GM23338 (cell line): ENCODE measurements around the gene UCKL1.

Experiments
- CREB1 ChIP-seq: fragments of 250-450 bp; sonication (Bioruptor Pico); IDR thresholded peaks from 2 replicates; pipeline ENCODE4 v1.5.0; 2020; ENCODE audit warnings: low read depth, mild to moderate bottlenecking, moderate library complexity
- EZH2 ChIP-seq: fragments of 200-600 bp; sonication (generic); IDR thresholded peaks from one replicate; pipeline ENCODE4 v1.8.0; 2017; ENCODE audit warnings: antibody characterized with exemption, mild to moderate bottlenecking, low read depth; ENCODE audit not compliant: unreplicated experiment
- EZH2phosphoT487 ChIP-seq: fragments of 200-600 bp; sonication (generic); IDR thresholded peaks from one replicate; pipeline ENCODE4 v1.8.1; 2018; ENCODE audit warnings: antibody characterized with exemption; ENCODE audit not compliant: unreplicated experiment
- JUNB ChIP-seq: IDR thresholded peaks from one replicate; pipeline ENCODE4 v1.6.1; 2016; ENCODE audit warnings: antibody characterized with exemption; ENCODE audit not compliant: unreplicated experiment
- POLR2AphosphoS5 ChIP-seq: IDR thresholded peaks from 2 replicates; pipeline ENCODE4 v1.6.1; 2016; ENCODE audit warnings: antibody characterized with exemption, low read depth
- ZNF462 ChIP-seq: fragments of 250-450 bp; sonication (Bioruptor Pico); IDR thresholded peaks from 2 replicates; pipeline ENCODE4 v1.5.0; 2020; ENCODE audit warnings: mild to moderate bottlenecking, moderate library complexity
- TF ChIP-seq, protein P1 (sequence below), 2 experiments: fragments of 200-600 bp in 1 of 2; sonication (generic) in 1 of 2; conservative IDR thresholded peaks; 2 replicates each; pipeline versions ENCODE4 v1.5.1 to v1.6.1; 2016 to 2017; ENCODE audit warnings: antibody characterized with exemption in 2 of 2, low read depth in 2 of 2, mild to moderate bottlenecking in 2 of 2, moderate library complexity in 1 of 2
- TF ChIP-seq, protein P2 (sequence below): IDR thresholded peaks from one replicate; pipeline ENCODE4 v1.6.1; 2018; ENCODE audit warnings: antibody characterized with exemption; ENCODE audit not compliant: unreplicated experiment

DNA sequence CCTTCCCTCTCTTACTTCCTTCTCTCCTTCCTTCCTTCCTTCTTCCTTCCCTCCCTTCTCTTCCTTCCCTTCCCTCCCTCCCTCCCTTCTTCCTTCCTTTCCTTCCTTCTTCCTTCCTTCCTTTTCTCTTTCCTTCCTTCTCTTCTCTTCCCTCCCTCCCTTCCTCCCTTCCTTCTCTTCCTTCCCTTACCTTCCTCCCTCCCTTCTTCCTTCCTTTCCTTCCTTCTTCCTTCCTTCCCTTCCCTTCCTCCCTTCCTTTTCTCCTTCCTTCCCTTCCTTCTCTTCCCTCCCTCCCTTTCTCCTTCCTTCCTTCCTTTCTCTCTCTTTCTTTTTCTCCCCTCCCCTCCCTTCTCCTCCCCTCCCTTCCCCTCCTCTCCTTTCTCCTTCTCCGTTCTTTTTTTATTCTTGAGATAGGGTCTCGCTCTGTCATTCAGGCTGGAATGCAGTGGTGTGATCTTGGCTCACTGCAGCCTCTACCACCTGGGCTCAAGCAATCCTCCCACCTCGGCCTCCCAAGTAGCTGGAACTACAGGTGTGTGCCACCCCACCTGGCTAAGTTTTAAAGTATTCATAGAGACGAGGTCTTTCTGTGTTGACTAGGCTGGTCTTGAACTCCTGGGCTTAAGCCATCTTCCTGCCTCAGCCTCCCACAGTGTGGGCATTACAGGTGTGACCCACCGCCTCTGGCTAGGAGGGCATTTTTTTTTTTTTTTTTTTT, 14.7 kb upstream of the UCKL1 start:
- TF ChIP-seq, protein P1, sequence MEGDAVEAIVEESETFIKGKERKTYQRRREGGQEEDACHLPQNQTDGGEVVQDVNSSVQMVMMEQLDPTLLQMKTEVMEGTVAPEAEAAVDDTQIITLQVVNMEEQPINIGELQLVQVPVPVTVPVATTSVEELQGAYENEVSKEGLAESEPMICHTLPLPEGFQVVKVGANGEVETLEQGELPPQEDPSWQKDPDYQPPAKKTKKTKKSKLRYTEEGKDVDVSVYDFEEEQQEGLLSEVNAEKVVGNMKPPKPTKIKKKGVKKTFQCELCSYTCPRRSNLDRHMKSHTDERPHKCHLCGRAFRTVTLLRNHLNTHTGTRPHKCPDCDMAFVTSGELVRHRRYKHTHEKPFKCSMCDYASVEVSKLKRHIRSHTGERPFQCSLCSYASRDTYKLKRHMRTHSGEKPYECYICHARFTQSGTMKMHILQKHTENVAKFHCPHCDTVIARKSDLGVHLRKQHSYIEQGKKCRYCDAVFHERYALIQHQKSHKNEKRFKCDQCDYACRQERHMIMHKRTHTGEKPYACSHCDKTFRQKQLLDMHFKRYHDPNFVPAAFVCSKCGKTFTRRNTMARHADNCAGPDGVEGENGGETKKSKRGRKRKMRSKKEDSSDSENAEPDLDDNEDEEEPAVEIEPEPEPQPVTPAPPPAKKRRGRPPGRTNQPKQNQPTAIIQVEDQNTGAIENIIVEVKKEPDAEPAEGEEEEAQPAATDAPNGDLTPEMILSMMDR (conservative IDR thresholded peaks at IDR 0.05; ENCODE audit: low read depth in 2 of 2), result no peak
- TF ChIP-seq EZH2phosphoT487, result no peak
- TF ChIP-seq EZH2, result no peak
- no peak for TF ChIP-seq JUNB
- TF ChIP-seq ZNF462 (CRISPR knock-in tag), result no peak
- TF ChIP-seq POLR2AphosphoS5, result no peak
- TF ChIP-seq, protein P2, sequence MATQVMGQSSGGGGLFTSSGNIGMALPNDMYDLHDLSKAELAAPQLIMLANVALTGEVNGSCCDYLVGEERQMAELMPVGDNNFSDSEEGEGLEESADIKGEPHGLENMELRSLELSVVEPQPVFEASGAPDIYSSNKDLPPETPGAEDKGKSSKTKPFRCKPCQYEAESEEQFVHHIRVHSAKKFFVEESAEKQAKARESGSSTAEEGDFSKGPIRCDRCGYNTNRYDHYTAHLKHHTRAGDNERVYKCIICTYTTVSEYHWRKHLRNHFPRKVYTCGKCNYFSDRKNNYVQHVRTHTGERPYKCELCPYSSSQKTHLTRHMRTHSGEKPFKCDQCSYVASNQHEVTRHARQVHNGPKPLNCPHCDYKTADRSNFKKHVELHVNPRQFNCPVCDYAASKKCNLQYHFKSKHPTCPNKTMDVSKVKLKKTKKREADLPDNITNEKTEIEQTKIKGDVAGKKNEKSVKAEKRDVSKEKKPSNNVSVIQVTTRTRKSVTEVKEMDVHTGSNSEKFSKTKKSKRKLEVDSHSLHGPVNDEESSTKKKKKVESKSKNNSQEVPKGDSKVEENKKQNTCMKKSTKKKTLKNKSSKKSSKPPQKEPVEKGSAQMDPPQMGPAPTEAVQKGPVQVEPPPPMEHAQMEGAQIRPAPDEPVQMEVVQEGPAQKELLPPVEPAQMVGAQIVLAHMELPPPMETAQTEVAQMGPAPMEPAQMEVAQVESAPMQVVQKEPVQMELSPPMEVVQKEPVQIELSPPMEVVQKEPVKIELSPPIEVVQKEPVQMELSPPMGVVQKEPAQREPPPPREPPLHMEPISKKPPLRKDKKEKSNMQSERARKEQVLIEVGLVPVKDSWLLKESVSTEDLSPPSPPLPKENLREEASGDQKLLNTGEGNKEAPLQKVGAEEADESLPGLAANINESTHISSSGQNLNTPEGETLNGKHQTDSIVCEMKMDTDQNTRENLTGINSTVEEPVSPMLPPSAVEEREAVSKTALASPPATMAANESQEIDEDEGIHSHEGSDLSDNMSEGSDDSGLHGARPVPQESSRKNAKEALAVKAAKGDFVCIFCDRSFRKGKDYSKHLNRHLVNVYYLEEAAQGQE, result no peak
- no peak for TF ChIP-seq CREB1 (CRISPR knock-in tag)
